GM23338 (cell line): ENCODE data around the gene LAMTOR4. TPM values are rescaled to one million over a fixed set of nuclear protein-coding genes. Genes with fewer than 3 reads are reported as not detected.

Experiments
- ATAC-seq: fragments of 200-7000 bp; cut with Tn5 transposase; 3 replicates; pipeline ENCODE4 v1.9.1; 2020
- DNase-seq: peaks from one replicate; pipeline ENCODE4 v3.0.0-alpha.2; 2015; ENCODE audit warnings: low spot score
- H2AFZ ChIP-seq: fragments of 200-600 bp; sonication (generic); 2 replicates; pipeline ENCODE4 v1.8.0; 2016; ENCODE audit warnings: antibody characterized with exemption, mild to moderate bottlenecking, moderate library complexity
- H3F3A ChIP-seq: fragments of 200-600 bp; sonication (generic); replicated peaks from 2 replicates; pipeline ENCODE4 v1.8.0; 2017; ENCODE audit warnings: antibody characterized with exemption, mixed run types, low read depth
- H3K27ac ChIP-seq: fragments of 200-600 bp; sonication (generic); 2 replicates; pipeline ENCODE4 v1.6.1; 2016; ENCODE audit warnings: low read depth
- H3K27me3 ChIP-seq: fragments of 200-600 bp; sonication (generic); 2 replicates; pipeline ENCODE4 v1.8.0; 2016; ENCODE audit warnings: mild to moderate bottlenecking, mixed run types, moderate library complexity; ENCODE audit not compliant: insufficient read depth
- H3K36me3 ChIP-seq: fragments of 200-600 bp; sonication (generic); 2 replicates; pipeline ENCODE4 v1.8.0; 2016; ENCODE audit warnings: mild to moderate bottlenecking; ENCODE audit not compliant: insufficient read depth
- H3K4me1 ChIP-seq: fragments of 200-600 bp; sonication (generic); 2 replicates; pipeline ENCODE4 v1.8.0; 2016; ENCODE audit warnings: mild to moderate bottlenecking, moderate library complexity; ENCODE audit not compliant: insufficient read depth
- H3K4me2 ChIP-seq: fragments of 200-600 bp; sonication (generic); 2 replicates; pipeline ENCODE4 v1.7.1; 2017; ENCODE audit warnings: mixed run types
- H3K4me3 ChIP-seq: fragments of 200-600 bp; sonication (generic); 2 replicates; pipeline ENCODE4 v1.6.1; 2016; ENCODE audit warnings: mixed run types
- H3K79me2 ChIP-seq: fragments of 200-600 bp; sonication (generic); replicated peaks from 2 replicates; pipeline ENCODE4 v1.8.0; 2017; ENCODE audit warnings: mild to moderate bottlenecking; ENCODE audit not compliant: insufficient read depth
- H3K9me2 ChIP-seq: fragments of 200-600 bp; sonication (generic); 2 replicates; pipeline ENCODE4 v1.8.0; 2017; ENCODE audit not compliant: insufficient read depth
- H4K20me1 ChIP-seq: fragments of 200-600 bp; sonication (generic); replicated peaks from 2 replicates; pipeline ENCODE4 v1.8.0; 2017; ENCODE audit warnings: mild to moderate bottlenecking; ENCODE audit not compliant: insufficient read depth
- H3K27ac Mint-ChIP-seq: 2 replicates; pipeline ENCODE4 v1.8.0; 2020; ENCODE audit warnings: inconsistent platforms, mild to moderate bottlenecking, moderate library complexity, mixed read lengths
- H3K27me3 Mint-ChIP-seq: 3 replicates; pipeline ENCODE4 v1.8.0; 2022; ENCODE audit warnings: low read depth, mild to moderate bottlenecking, moderate library complexity, mixed read lengths, inconsistent platforms; ENCODE audit not compliant: insufficient read depth, poor library complexity
- H3K36me3 Mint-ChIP-seq: 3 replicates; pipeline ENCODE4 v1.8.0; 2021; ENCODE audit warnings: low read depth, mild to moderate bottlenecking, inconsistent platforms, moderate library complexity, mixed read lengths
- H3K4me1 Mint-ChIP-seq: 3 replicates; pipeline ENCODE4 v1.8.0; 2020; ENCODE audit warnings: mild to moderate bottlenecking, inconsistent platforms, mixed read lengths
- H3K4me3 Mint-ChIP-seq: 3 replicates; pipeline ENCODE4 v1.8.0; 2021; ENCODE audit warnings: moderate library complexity, mild to moderate bottlenecking, inconsistent platforms, mixed read lengths
- H3K9me3 Mint-ChIP-seq: 3 replicates; pipeline ENCODE4 v1.8.0; 2020; ENCODE audit warnings: moderate library complexity, mild to moderate bottlenecking, inconsistent platforms, mixed read lengths
- CREB1 ChIP-seq: fragments of 250-450 bp; sonication (Bioruptor Pico); IDR thresholded peaks from 2 replicates; pipeline ENCODE4 v1.5.0; 2020; ENCODE audit warnings: low read depth, mild to moderate bottlenecking, moderate library complexity
- CTCF ChIP-seq, 2 experiments: fragments of 200-600 bp in 1 of 2; sonication (generic) in 1 of 2; conservative IDR thresholded peaks; 2 replicates each; pipeline versions ENCODE4 v1.5.1 to v1.6.1; 2016 to 2017; ENCODE audit warnings: antibody characterized with exemption in 2 of 2, low read depth in 2 of 2, mild to moderate bottlenecking in 2 of 2, moderate library complexity in 1 of 2
- EZH2 ChIP-seq: fragments of 200-600 bp; sonication (generic); IDR thresholded peaks from one replicate; pipeline ENCODE4 v1.8.0; 2017; ENCODE audit warnings: antibody characterized with exemption, mild to moderate bottlenecking, low read depth; ENCODE audit not compliant: unreplicated experiment
- EZH2phosphoT487 ChIP-seq: fragments of 200-600 bp; sonication (generic); IDR thresholded peaks from one replicate; pipeline ENCODE4 v1.8.1; 2018; ENCODE audit warnings: antibody characterized with exemption; ENCODE audit not compliant: unreplicated experiment
- NANOG ChIP-seq: IDR thresholded peaks from 2 replicates; pipeline ENCODE4 v1.6.1; 2016; ENCODE audit warnings: antibody characterized with exemption, borderline replicate concordance
- POLR2AphosphoS5 ChIP-seq: IDR thresholded peaks from 2 replicates; pipeline ENCODE4 v1.6.1; 2016; ENCODE audit warnings: antibody characterized with exemption, low read depth
- STAT1 ChIP-seq: IDR thresholded peaks from one replicate; pipeline ENCODE4 v1.6.1; 2016; ENCODE audit warnings: antibody characterized with exemption; ENCODE audit not compliant: unreplicated experiment
- ZNF114 ChIP-seq: fragments of 250-450 bp; sonication (Bioruptor Pico); IDR thresholded peaks from 2 replicates; pipeline ENCODE4 v1.5.0; 2020; ENCODE audit warnings: mild to moderate bottlenecking, moderate library complexity
- ZNF331 ChIP-seq: fragments of 250-450 bp; sonication (Bioruptor Pico); IDR thresholded peaks from 2 replicates; pipeline ENCODE4 v1.5.0; 2020; ENCODE audit warnings: low read depth, mild to moderate bottlenecking, moderate library complexity
- ZNF462 ChIP-seq: fragments of 250-450 bp; sonication (Bioruptor Pico); IDR thresholded peaks from 2 replicates; pipeline ENCODE4 v1.5.0; 2020; ENCODE audit warnings: mild to moderate bottlenecking, moderate library complexity
- polyA plus RNA-seq: library from polyadenylated mRNA; unstranded; fragments of >200 nt; fragmentation: Nextera tagmentation; extraction: Ambion mirVana; gene quantifications from 2 replicates; pipeline ENCODE4 v1.2.1, GENCODE V29; 2016
- total RNA-seq: library from RNA; depleted of rRNA; stranded (reverse); fragments of >200 nt; shearing (Covaris generic); gene quantifications from 2 replicates; pipeline ENCODE4 v1.2.3, GENCODE V29; 2014
- TF ChIP-seq, protein P1 (sequence below): IDR thresholded peaks from 2 replicates; pipeline ENCODE4 v1.6.1; 2016; ENCODE audit warnings: antibody characterized with exemption
- TF ChIP-seq, protein P2 (sequence below): IDR thresholded peaks from one replicate; pipeline ENCODE4 v1.6.1; 2018; ENCODE audit warnings: antibody characterized with exemption; ENCODE audit not compliant: unreplicated experiment

The LAMTOR4 gene
- total and polyA plus RNA-seq, 2 experiments from 2014 or later, result 145 to 333 TPM

GRCh38 chr7:100166317-100166940 is 17.7 kb downstream of the LAMTOR4 start:
- DNase-seq (no peak), ATAC-seq (no peak)
- Mint-ChIP-seq H3K4me1 (peaks cover 50% of the 10 kb centered on the region), H3K36me3 (no peaks in the 10 kb centered on the region; the same call in 2 of the 3 replicates), H3K27ac (no peak overlapping the region), H3K27me3 (peaks cover 40% of the 10 kb centered on the region), H3K9me3 (no peaks in the 10 kb centered on the region), H3K4me3 (peak overlapping the region; percentile 83; the same call in 2 of the 3 replicates)
- H2AFZ ChIP-seq, result no peak overlapping the region
- peak overlapping the region; percentile 90; the same call in 1 of the 2 replicates for H3K4me2 ChIP-seq
- no peaks in the 10 kb centered on the region for H3K9me2 ChIP-seq
- no peaks in the 10 kb centered on the region for H3K79me2 ChIP-seq
- peaks cover 35% of the 10 kb centered on the region for H3K4me1 ChIP-seq
- H3F3A ChIP-seq, result peaks cover 28% of the 10 kb centered on the region; the same call in 1 of the 2 replicates
- TF ChIP-seq ZNF462 (CRISPR knock-in tag) (no peak), ZNF331 (CRISPR knock-in tag) (no peak), CREB1 (CRISPR knock-in tag) (no peak), EZH2 (no peak), EZH2phosphoT487 (no peak), ZNF114 (no peak), STAT1 (no peak), NANOG (no peak), CTCF (conservative IDR thresholded peaks at IDR 0.05; ENCODE audit: low read depth in 2 of 2) (no peak), POLR2AphosphoS5 (no peak)
- TF ChIP-seq, protein P1, sequence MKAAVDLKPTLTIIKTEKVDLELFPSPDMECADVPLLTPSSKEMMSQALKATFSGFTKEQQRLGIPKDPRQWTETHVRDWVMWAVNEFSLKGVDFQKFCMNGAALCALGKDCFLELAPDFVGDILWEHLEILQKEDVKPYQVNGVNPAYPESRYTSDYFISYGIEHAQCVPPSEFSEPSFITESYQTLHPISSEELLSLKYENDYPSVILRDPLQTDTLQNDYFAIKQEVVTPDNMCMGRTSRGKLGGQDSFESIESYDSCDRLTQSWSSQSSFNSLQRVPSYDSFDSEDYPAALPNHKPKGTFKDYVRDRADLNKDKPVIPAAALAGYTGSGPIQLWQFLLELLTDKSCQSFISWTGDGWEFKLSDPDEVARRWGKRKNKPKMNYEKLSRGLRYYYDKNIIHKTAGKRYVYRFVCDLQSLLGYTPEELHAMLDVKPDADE, result no peak
- TF ChIP-seq, protein P2, sequence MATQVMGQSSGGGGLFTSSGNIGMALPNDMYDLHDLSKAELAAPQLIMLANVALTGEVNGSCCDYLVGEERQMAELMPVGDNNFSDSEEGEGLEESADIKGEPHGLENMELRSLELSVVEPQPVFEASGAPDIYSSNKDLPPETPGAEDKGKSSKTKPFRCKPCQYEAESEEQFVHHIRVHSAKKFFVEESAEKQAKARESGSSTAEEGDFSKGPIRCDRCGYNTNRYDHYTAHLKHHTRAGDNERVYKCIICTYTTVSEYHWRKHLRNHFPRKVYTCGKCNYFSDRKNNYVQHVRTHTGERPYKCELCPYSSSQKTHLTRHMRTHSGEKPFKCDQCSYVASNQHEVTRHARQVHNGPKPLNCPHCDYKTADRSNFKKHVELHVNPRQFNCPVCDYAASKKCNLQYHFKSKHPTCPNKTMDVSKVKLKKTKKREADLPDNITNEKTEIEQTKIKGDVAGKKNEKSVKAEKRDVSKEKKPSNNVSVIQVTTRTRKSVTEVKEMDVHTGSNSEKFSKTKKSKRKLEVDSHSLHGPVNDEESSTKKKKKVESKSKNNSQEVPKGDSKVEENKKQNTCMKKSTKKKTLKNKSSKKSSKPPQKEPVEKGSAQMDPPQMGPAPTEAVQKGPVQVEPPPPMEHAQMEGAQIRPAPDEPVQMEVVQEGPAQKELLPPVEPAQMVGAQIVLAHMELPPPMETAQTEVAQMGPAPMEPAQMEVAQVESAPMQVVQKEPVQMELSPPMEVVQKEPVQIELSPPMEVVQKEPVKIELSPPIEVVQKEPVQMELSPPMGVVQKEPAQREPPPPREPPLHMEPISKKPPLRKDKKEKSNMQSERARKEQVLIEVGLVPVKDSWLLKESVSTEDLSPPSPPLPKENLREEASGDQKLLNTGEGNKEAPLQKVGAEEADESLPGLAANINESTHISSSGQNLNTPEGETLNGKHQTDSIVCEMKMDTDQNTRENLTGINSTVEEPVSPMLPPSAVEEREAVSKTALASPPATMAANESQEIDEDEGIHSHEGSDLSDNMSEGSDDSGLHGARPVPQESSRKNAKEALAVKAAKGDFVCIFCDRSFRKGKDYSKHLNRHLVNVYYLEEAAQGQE, result no peak
- H3K27me3 ChIP-seq, result peaks cover 16% of the 10 kb centered on the region
- H3K36me3 ChIP-seq, result no peaks in the 10 kb centered on the region
- no peaks in the 10 kb centered on the region; the same call in 1 of the 2 replicates for H4K20me1 ChIP-seq
- H3K4me3 ChIP-seq, result 0 out of 2 replicates have a peak overlapping the region, but pooled peaks have one; percentile 73
- no peak overlapping the region for H3K27ac ChIP-seq
